SK-N-SH (cell line): ENCODE data around the gene ABCC4.

Source experiments
- CTCF ChIP-seq: fragments of 200-600 bp; sonication (generic); IDR thresholded peaks from 2 replicates; pipeline ENCODE4 v1.6.1; 2017; ENCODE audit warnings: antibody characterized with exemption, mild to moderate bottlenecking, moderate library complexity
- EZH2phosphoT487 ChIP-seq: fragments of 200-600 bp; sonication (generic); IDR thresholded peaks from 2 replicates; pipeline ENCODE4 v1.6.1; 2017; ENCODE audit warnings: low read depth, mixed run types, mild to moderate bottlenecking, antibody characterized with exemption, moderate library complexity, borderline replicate concordance
- GABPA ChIP-seq: IDR thresholded peaks from 2 replicates; pipeline ENCODE4 v1.4.0; 2012; ENCODE audit warnings: low read depth, mild to moderate bottlenecking
- JUND ChIP-seq: IDR thresholded peaks from 2 replicates; pipeline ENCODE4 v1.4.0; 2012
- MAX ChIP-seq: IDR thresholded peaks from 2 replicates; pipeline ENCODE4 v1.4.0; 2012; ENCODE audit warnings: low read depth
- MXI1 ChIP-seq: IDR thresholded peaks from 2 replicates; pipeline ENCODE4 v1.6.1; 2012; ENCODE audit warnings: mild to moderate bottlenecking, low read depth, low read length, improper control_type of control experiment
- NRF1 ChIP-seq: IDR thresholded peaks from 2 replicates; pipeline ENCODE4 v1.6.1; 2012; ENCODE audit warnings: low read depth, mild to moderate bottlenecking, low read length
- RCOR1 ChIP-seq: fragments of 150-350 bp; IDR thresholded peaks from 2 replicates; pipeline ENCODE4 v1.6.1; 2017; ENCODE audit warnings: antibody characterized with exemption, low read length
- REST ChIP-seq: IDR thresholded peaks from 2 replicates; pipeline ENCODE4 v1.6.1; 2012; ENCODE audit warnings: mild to moderate bottlenecking, low read depth, low read length, moderate library complexity
- SIN3A ChIP-seq: IDR thresholded peaks from 2 replicates; pipeline ENCODE4 v1.6.1; 2012; ENCODE audit warnings: low read depth, mild to moderate bottlenecking, low read length, moderate library complexity, borderline replicate concordance
- USF1 ChIP-seq: IDR thresholded peaks from 2 replicates; pipeline ENCODE4 v1.4.0; 2012; ENCODE audit warnings: low read depth, borderline replicate concordance
- ZBTB33 ChIP-seq: IDR thresholded peaks from 2 replicates; pipeline ENCODE4 v1.4.0; 2012; ENCODE audit warnings: low read depth, borderline replicate concordance

GRCh38 chr13:95106562-95106961 lies 194.7 kb downstream of the ABCC4 start:
- TF ChIP-seq USF1 (no peak), CTCF (no peak), GABPA (no peak), JUND (no peak), REST (no peak), MAX (no peak), RCOR1 (no peak), EZH2phosphoT487 (no peak), SIN3A (no peak), NRF1 (no peak), ZBTB33 (no peak), MXI1 (no peak)
